Measurements from ENCODE around the gene CDC20.

GRCh38 chr1:43316738-43317520 lies 41.9 kb upstream of the CDC20 start:
- TF ChIP-seq CTCF (conservative IDR thresholded peaks at IDR 0.05; ENCODE audit: low read depth, low read length), result peak; percentile 43
- no peak for TF ChIP-seq EZH2 (IDR thresholded peaks at IDR 0.05; ENCODE audit: low read length, unreplicated experiment)
